ENCODE results near the gene PRDM4.
"Not testable (repeated sequence)": the region's sequence is repeated elsewhere in the genome, so short reads cannot be mapped to it uniquely, and the experiment has no call there.

The PRDM4 gene

GRCh38 chr12:107732365-107732764 lies 28.6 kb downstream of the PRDM4 start:
- no peak for DNase-seq (ENCODE audit: low read depth in 1 of 2, low spot score in 1 of 2)
- H3K4me3 ChIP-seq (replicated peaks; ENCODE audit: insufficient read depth, low read length) = no peak overlapping the region
- H3K27ac ChIP-seq (replicated peaks) = no peak overlapping the region
- H3K27me3 ChIP-seq (ENCODE audit: insufficient read depth, poor library complexity, severe bottlenecking) = no peaks in the 10 kb centered on the region
- TF ChIP-seq POLR2AphosphoS5 (IDR thresholded peaks at IDR 0.05; ENCODE audit: low read depth) (no peak), SPI1 (IDR thresholded peaks at IDR 0.05; ENCODE audit: borderline replicate concordance, low read depth) (no peak), CTCF (IDR thresholded peaks at IDR 0.05; ENCODE audit: insufficient read depth, low read length) (no peak), GABPA (IDR thresholded peaks at IDR 0.05; ENCODE audit: low read depth) (no peak), REST (IDR thresholded peaks at IDR 0.05; ENCODE audit: insufficient replicate concordance, low read depth) (no peak)

- TF ChIP-seq SPI1 (IDR thresholded peaks at IDR 0.05; ENCODE audit: borderline replicate concordance, low read depth) (no peak), POLR2AphosphoS5 (IDR thresholded peaks at IDR 0.05; ENCODE audit: low read depth) (no peak), CTCF (IDR thresholded peaks at IDR 0.05; ENCODE audit: insufficient read depth, low read length) (no peak), GABPA (IDR thresholded peaks at IDR 0.05; ENCODE audit: low read depth) (no peak), REST (IDR thresholded peaks at IDR 0.05; ENCODE audit: insufficient replicate concordance, low read depth) (no peak)
- no peak for DNase-seq (ENCODE audit: low read depth in 1 of 2, low spot score in 1 of 2)
- no peak overlapping the region for H3K27ac ChIP-seq (replicated peaks)
- H3K27me3 ChIP-seq (ENCODE audit: insufficient read depth, poor library complexity, severe bottlenecking) = no peaks in the 10 kb centered on the region
- H3K4me3 ChIP-seq (replicated peaks; ENCODE audit: insufficient read depth, low read length) = no peak overlapping the region
Observed at GRCh38 chr12:107731366-107731765, 29.6 kb downstream of the PRDM4 start.

GRCh38 chr12:107730618-107731341 lies 30.2 kb downstream of the PRDM4 start:
- H3K27ac ChIP-seq (replicated peaks) = no peak overlapping the region
- no peak for DNase-seq (ENCODE audit: low read depth in 1 of 2, low spot score in 1 of 2)
- no peak overlapping the region for H3K4me3 ChIP-seq (replicated peaks; ENCODE audit: insufficient read depth, low read length)
- no peak for TF ChIP-seq CTCF (IDR thresholded peaks at IDR 0.05; ENCODE audit: insufficient read depth, low read length)
- no peak for TF ChIP-seq REST (IDR thresholded peaks at IDR 0.05; ENCODE audit: insufficient replicate concordance, low read depth)
- no peak for TF ChIP-seq SPI1 (IDR thresholded peaks at IDR 0.05; ENCODE audit: borderline replicate concordance, low read depth)
- TF ChIP-seq POLR2AphosphoS5 (IDR thresholded peaks at IDR 0.05; ENCODE audit: low read depth) = no peak
- no peak for TF ChIP-seq GABPA (IDR thresholded peaks at IDR 0.05; ENCODE audit: low read depth)
- H3K27me3 ChIP-seq (ENCODE audit: insufficient read depth, poor library complexity, severe bottlenecking) = no peaks in the 10 kb centered on the region

GRCh38 chr12:107727742-107728141 lies 33.2 kb downstream of the PRDM4 start:
- H3K27ac ChIP-seq (replicated peaks) = not testable (repeated sequence)

GRCh38 chr12:107727327-107727726 lies 33.6 kb downstream of the PRDM4 start:
- not testable (repeated sequence) for H3K27ac ChIP-seq (replicated peaks); H3K4me3 ChIP-seq (replicated peaks; ENCODE audit: insufficient read depth, low read length); H3K27me3 ChIP-seq (ENCODE audit: insufficient read depth, poor library complexity, severe bottlenecking); DNase-seq (ENCODE audit: low read depth in 1 of 2, low spot score in 1 of 2)

More at GRCh38 chr12:107727742-107728141, 33.2 kb downstream of the PRDM4 start:
- not testable (repeated sequence) for DNase-seq (ENCODE audit: low read depth in 1 of 2, low spot score in 1 of 2); H3K4me3 ChIP-seq (replicated peaks; ENCODE audit: insufficient read depth, low read length); H3K27me3 ChIP-seq (ENCODE audit: insufficient read depth, poor library complexity, severe bottlenecking)

Data from HL-60 (cell line).